Lower lobe of right lung (tissue), 2 donors: ENCODE results near the gene SCGN. TPM values are rescaled to one million over a fixed set of nuclear protein-coding genes. Genes with fewer than 3 reads are reported as not detected.

Experiments used
- ATAC-seq, 2 donors: fragments of 200-7000 bp; cut with Tn5 transposase; one replicate each; pipeline ENCODE4 v1.9.1; 2020 to 2022; ENCODE audit warnings: mild to moderate bottlenecking in 2 of 2, moderate library complexity in 2 of 2
- DNase-seq: peaks from one replicate; pipeline ENCODE4 v3.0.0-alpha.2; 2020
- H3K27ac ChIP-seq: fragments of 200-600 bp; one replicate; pipeline ENCODE4 v1.8.0; 2022
- H3K27me3 ChIP-seq: fragments of 200-600 bp; one replicate; pipeline ENCODE4 v1.8.0; 2022; ENCODE audit warnings: low read depth
- H3K36me3 ChIP-seq: fragments of 200-600 bp; one replicate; pipeline ENCODE4 v1.8.0; 2022; ENCODE audit warnings: mild to moderate bottlenecking
- H3K4me1 ChIP-seq: fragments of 200-600 bp; one replicate; pipeline ENCODE4 v1.8.0; 2022
- H3K4me3 ChIP-seq: fragments of 200-600 bp; one replicate; pipeline ENCODE4 v1.8.0; 2022; ENCODE audit warnings: mild to moderate bottlenecking
- H3K9me3 ChIP-seq: fragments of 200-600 bp; one replicate; pipeline ENCODE4 v1.8.0; 2022
- intact Hi-C: fragments of 100-400 bp; cut with DNase I; formaldehyde crosslinking; loops from one replicate; pipeline ENCODE4 v1.11.0; 2022
- total RNA-seq: library from RNA; stranded (reverse); fragmentation: NEBNext Ultra II Directional; extraction: Animal tissue kit (Norgen Biotek cat#: 25700); gene quantifications from one replicate; pipeline ENCODE4 v1.2.1, GENCODE V29; 2021
- TF ChIP-seq, protein P1 (sequence below): fragments of 200-600 bp; IDR thresholded peaks from one replicate; pipeline ENCODE4 v1.8.0; 2022; ENCODE audit warnings: antibody characterized with exemption, mild to moderate bottlenecking
- donor health status: DM: no; HTN: yes; CAD: no; lungs with severe emphysema.

SCGN gene
- total RNA-seq, 1 donor from 2014 or later = not detected

GRCh38 chr6:25731721-25732120, 79.7 kb downstream of the SCGN start:
- no peak for DNase-seq
- TF ChIP-seq, protein P1, sequence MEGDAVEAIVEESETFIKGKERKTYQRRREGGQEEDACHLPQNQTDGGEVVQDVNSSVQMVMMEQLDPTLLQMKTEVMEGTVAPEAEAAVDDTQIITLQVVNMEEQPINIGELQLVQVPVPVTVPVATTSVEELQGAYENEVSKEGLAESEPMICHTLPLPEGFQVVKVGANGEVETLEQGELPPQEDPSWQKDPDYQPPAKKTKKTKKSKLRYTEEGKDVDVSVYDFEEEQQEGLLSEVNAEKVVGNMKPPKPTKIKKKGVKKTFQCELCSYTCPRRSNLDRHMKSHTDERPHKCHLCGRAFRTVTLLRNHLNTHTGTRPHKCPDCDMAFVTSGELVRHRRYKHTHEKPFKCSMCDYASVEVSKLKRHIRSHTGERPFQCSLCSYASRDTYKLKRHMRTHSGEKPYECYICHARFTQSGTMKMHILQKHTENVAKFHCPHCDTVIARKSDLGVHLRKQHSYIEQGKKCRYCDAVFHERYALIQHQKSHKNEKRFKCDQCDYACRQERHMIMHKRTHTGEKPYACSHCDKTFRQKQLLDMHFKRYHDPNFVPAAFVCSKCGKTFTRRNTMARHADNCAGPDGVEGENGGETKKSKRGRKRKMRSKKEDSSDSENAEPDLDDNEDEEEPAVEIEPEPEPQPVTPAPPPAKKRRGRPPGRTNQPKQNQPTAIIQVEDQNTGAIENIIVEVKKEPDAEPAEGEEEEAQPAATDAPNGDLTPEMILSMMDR = no peak
- intact Hi-C loops = no loop called here

GRCh38 chr6:25732468-25733198, 80.6 kb downstream of the SCGN start:
- ATAC-seq = no peak
- Histone ChIP-seq H3K9me3 (no peaks in the 10 kb centered on the region), H3K4me3 (no peak overlapping the region), H3K4me1 (no peaks in the 10 kb centered on the region), H3K27ac (no peak overlapping the region), H3K36me3 (no peaks in the 10 kb centered on the region), H3K27me3 (peaks cover 22% of the 10 kb centered on the region)
- TF ChIP-seq, protein P1 = no peak
- DNase-seq = no peak
- intact Hi-C loops = no loop called here

More at GRCh38 chr6:25731721-25732120, 79.7 kb downstream of the SCGN start:
- no peaks in the 10 kb centered on the region for H3K4me1 ChIP-seq
- H3K9me3 ChIP-seq = no peaks in the 10 kb centered on the region
- peaks cover 22% of the 10 kb centered on the region for H3K27me3 ChIP-seq
- H3K27ac ChIP-seq = no peak overlapping the region
- no peak overlapping the region for H3K4me3 ChIP-seq
- no peak for ATAC-seq
- H3K36me3 ChIP-seq = no peaks in the 10 kb centered on the region

GRCh38 chr6:25735261-25735660, 83.2 kb downstream of the SCGN start:
- Histone ChIP-seq H3K9me3 (no peaks in the 10 kb centered on the region), H3K4me3 (no peak overlapping the region), H3K4me1 (no peaks in the 10 kb centered on the region), H3K27me3 (peaks cover 16% of the 10 kb centered on the region), H3K27ac (no peak overlapping the region), H3K36me3 (no peaks in the 10 kb centered on the region)
- TF ChIP-seq, protein P1 = no peak
- no peak for DNase-seq
- no peak for ATAC-seq
- intact Hi-C loops = no loop called here

- no peaks in the 10 kb centered on the region for H3K9me3 ChIP-seq
These were observed 91.9 kb downstream of the SCGN start for GRCh38 chr6:25743868-25744267.

GRCh38 chr6:25745836-25746235, 93.8 kb downstream of the SCGN start:
- Histone ChIP-seq H3K9me3 (no peaks in the 10 kb centered on the region), H3K27ac (no peak overlapping the region), H3K27me3 (no peaks in the 10 kb centered on the region), H3K36me3 (no peaks in the 10 kb centered on the region), H3K4me3 (no peak overlapping the region), H3K4me1 (no peaks in the 10 kb centered on the region)
- ATAC-seq (no peak), DNase-seq (no peak)
- intact Hi-C loops = no loop called here
- TF ChIP-seq, protein P1 = no peak

More at GRCh38 chr6:25743868-25744267, 91.9 kb downstream of the SCGN start:
- DNase-seq (no peak), ATAC-seq (no peak)
- Histone ChIP-seq H3K27ac (no peak overlapping the region), H3K27me3 (no peaks in the 10 kb centered on the region), H3K4me3 (no peak overlapping the region), H3K4me1 (no peaks in the 10 kb centered on the region), H3K36me3 (no peaks in the 10 kb centered on the region)
- intact Hi-C loops = no loop called here
- TF ChIP-seq, protein P1 = no peak
